ENCODE results near the gene SYAP1.

DNA sequence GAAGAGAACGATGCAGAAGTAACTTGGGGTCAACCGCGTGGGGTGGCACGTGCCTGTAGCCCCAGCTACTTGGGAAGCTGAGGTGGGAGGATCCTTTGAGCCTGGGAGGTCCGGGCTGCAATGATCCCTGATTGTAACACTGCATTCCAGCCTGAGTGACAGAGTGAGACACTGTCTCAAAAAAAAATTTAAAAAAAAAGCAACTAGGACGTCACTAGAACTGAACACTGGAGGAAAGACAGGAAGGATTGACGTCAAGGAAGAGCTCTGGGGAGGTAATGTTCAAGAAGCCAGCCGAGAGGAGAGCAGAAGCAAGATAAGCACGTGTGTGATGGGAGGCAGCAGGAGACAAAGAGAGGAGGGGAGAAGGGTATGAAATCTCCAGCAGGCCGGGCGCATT is 40.7 kb upstream of the SYAP1 start:
- TF ChIP-seq, protein P1, sequence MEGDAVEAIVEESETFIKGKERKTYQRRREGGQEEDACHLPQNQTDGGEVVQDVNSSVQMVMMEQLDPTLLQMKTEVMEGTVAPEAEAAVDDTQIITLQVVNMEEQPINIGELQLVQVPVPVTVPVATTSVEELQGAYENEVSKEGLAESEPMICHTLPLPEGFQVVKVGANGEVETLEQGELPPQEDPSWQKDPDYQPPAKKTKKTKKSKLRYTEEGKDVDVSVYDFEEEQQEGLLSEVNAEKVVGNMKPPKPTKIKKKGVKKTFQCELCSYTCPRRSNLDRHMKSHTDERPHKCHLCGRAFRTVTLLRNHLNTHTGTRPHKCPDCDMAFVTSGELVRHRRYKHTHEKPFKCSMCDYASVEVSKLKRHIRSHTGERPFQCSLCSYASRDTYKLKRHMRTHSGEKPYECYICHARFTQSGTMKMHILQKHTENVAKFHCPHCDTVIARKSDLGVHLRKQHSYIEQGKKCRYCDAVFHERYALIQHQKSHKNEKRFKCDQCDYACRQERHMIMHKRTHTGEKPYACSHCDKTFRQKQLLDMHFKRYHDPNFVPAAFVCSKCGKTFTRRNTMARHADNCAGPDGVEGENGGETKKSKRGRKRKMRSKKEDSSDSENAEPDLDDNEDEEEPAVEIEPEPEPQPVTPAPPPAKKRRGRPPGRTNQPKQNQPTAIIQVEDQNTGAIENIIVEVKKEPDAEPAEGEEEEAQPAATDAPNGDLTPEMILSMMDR (IDR thresholded peaks at IDR 0.05), result no peak
- TF ChIP-seq EZH2 (IDR thresholded peaks at IDR 0.05; ENCODE audit: borderline replicate concordance, insufficient read depth, low read depth, low read length, poor library complexity, severe bottlenecking), result no peak

Data from B cell (primary cell).